H9 (cell line): ENCODE data around the gene CAVIN1. TPM values are rescaled to one million over a fixed set of nuclear protein-coding genes. Genes with fewer than 3 reads are reported as not detected.

ENCODE experiments used
- DNase-seq: peaks from one replicate; pipeline ENCODE4 v3.0.0-alpha.2; 2017
- H2AFZ ChIP-seq: one replicate; pipeline ENCODE4 v1.6.1; 2013; ENCODE audit warnings: mild to moderate bottlenecking, low read length, control low read depth, moderate library complexity
- H2AK5ac ChIP-seq: 2 replicates; pipeline ENCODE4 v1.6.1; 2013; ENCODE audit warnings: low read length, control low read depth, mixed read lengths; ENCODE audit not compliant: insufficient read length
- H2BK120ac ChIP-seq: one replicate; pipeline ENCODE4 v1.6.1; 2013; ENCODE audit warnings: low read depth, mild to moderate bottlenecking, low read length, control low read depth, inconsistent platforms; ENCODE audit not compliant: poor library complexity, severe bottlenecking
- H2BK12ac ChIP-seq: 2 replicates; pipeline ENCODE4 v1.6.1; 2013; ENCODE audit warnings: low read length, control low read depth, mixed read lengths, low read depth; ENCODE audit not compliant: insufficient read length
- H2BK15ac ChIP-seq: 2 replicates; pipeline ENCODE4 v1.6.1; 2013; ENCODE audit warnings: low read depth, low read length, control low read depth
- H2BK20ac ChIP-seq: one replicate; pipeline ENCODE4 v1.6.1; 2013; ENCODE audit warnings: low read depth, mild to moderate bottlenecking, low read length, control low read depth, inconsistent platforms; ENCODE audit not compliant: poor library complexity, severe bottlenecking
- H2BK5ac ChIP-seq: 2 replicates; pipeline ENCODE4 v1.6.1; 2013; ENCODE audit warnings: low read length, control low read depth, mixed read lengths; ENCODE audit not compliant: insufficient read length
- H3K14ac ChIP-seq: 2 replicates; pipeline ENCODE4 v1.6.1; 2013; ENCODE audit warnings: low read length, control low read depth; ENCODE audit not compliant: insufficient read depth
- H3K18ac ChIP-seq: 2 replicates; pipeline ENCODE4 v1.6.1; 2013; ENCODE audit warnings: low read depth, mild to moderate bottlenecking, mixed read lengths, low read length, control low read depth; ENCODE audit not compliant: insufficient read length
- H3K23ac ChIP-seq: 2 replicates; pipeline ENCODE4 v1.6.1; 2013; ENCODE audit warnings: low read length, control low read depth, mixed read lengths, low read depth; ENCODE audit not compliant: insufficient read length
- H3K23me2 ChIP-seq: 2 replicates; pipeline ENCODE4 v1.6.1; 2013; ENCODE audit warnings: low read depth, mild to moderate bottlenecking, mixed read lengths, low read length, control low read depth; ENCODE audit not compliant: insufficient read length, poor library complexity, severe bottlenecking
- H3K27ac ChIP-seq: 2 replicates; pipeline ENCODE4 v1.5.1; 2013; ENCODE audit warnings: low read length, control low read depth, mixed read lengths, low read depth; ENCODE audit not compliant: insufficient read length
- H3K27me3 ChIP-seq: 2 replicates; pipeline ENCODE4 v1.6.1; 2013; ENCODE audit warnings: low read length, control low read depth, inconsistent platforms; ENCODE audit not compliant: insufficient read depth
- H3K4ac ChIP-seq: 2 replicates; pipeline ENCODE4 v1.6.1; 2013; ENCODE audit warnings: low read depth, mild to moderate bottlenecking, control low read depth, inconsistent platforms, low read length, moderate library complexity
- H3K4me1 ChIP-seq: 2 replicates; pipeline ENCODE4 v1.6.1; 2013; ENCODE audit warnings: low read length, control low read depth, inconsistent platforms; ENCODE audit not compliant: insufficient read depth
- H3K4me2 ChIP-seq: 2 replicates; pipeline ENCODE4 v1.6.1; 2013; ENCODE audit warnings: low read length, control low read depth, mixed read lengths; ENCODE audit not compliant: insufficient read length, insufficient read depth
- H3K56ac ChIP-seq: 2 replicates; pipeline ENCODE4 v1.6.1; 2013; ENCODE audit warnings: low read depth, mild to moderate bottlenecking, mixed read lengths, low read length, control low read depth; ENCODE audit not compliant: insufficient read length
- H3K79me1 ChIP-seq: 2 replicates; pipeline ENCODE4 v1.6.1; 2013; ENCODE audit warnings: low read depth, mild to moderate bottlenecking, moderate library complexity, low read length, control low read depth, inconsistent platforms; ENCODE audit not compliant: insufficient read depth, poor library complexity, severe bottlenecking
- H3K79me2 ChIP-seq: 2 replicates; pipeline ENCODE4 v1.6.1; 2013; ENCODE audit warnings: low read length, control low read depth, inconsistent platforms; ENCODE audit not compliant: insufficient read depth
- H3K9ac ChIP-seq: 2 replicates; pipeline ENCODE4 v1.6.1; 2013; ENCODE audit warnings: low read length, control low read depth, mixed read lengths; ENCODE audit not compliant: insufficient read length; ENCODE audit errors: extremely low read depth
- H3K9me3 ChIP-seq: one replicate; pipeline ENCODE4 v1.6.1; 2013; ENCODE audit warnings: low read depth, low read length, inconsistent platforms; ENCODE audit not compliant: control insufficient read depth
- H3T11ph ChIP-seq: one replicate; pipeline ENCODE4 v1.6.1; 2013; ENCODE audit warnings: mild to moderate bottlenecking, low read length, control low read depth, inconsistent platforms
- H4K20me1 ChIP-seq: one replicate; pipeline ENCODE4 v1.6.1; 2013; ENCODE audit not compliant: control insufficient read depth, insufficient read length, insufficient read depth
- H4K5ac ChIP-seq: 2 replicates; pipeline ENCODE4 v1.6.1; 2013; ENCODE audit warnings: low read depth, mild to moderate bottlenecking, mixed read lengths, low read length, control low read depth; ENCODE audit not compliant: insufficient read length
- H4K8ac ChIP-seq: replicated peaks from 2 replicates; pipeline ENCODE4 v1.6.1; 2013; ENCODE audit warnings: low read length, control low read depth, mixed read lengths, low read depth; ENCODE audit not compliant: insufficient read length
- H4K91ac ChIP-seq: 2 replicates; pipeline ENCODE4 v1.6.1; 2013; ENCODE audit warnings: low read depth, mild to moderate bottlenecking, moderate library complexity, mixed read lengths, low read length, control low read depth; ENCODE audit not compliant: insufficient read length
- H3K27ac Mint-ChIP-seq, 3 experiments: 2 replicates in 2 of 3; 3 replicates in 1 of 3; pipeline ENCODE4 v1.8.0; 2020 to 2021; ENCODE audit warnings: mixed read lengths in 3 of 3, mild to moderate bottlenecking in 1 of 3, moderate library complexity in 1 of 3
- H3K27me3 Mint-ChIP-seq: 2 replicates; pipeline ENCODE4 v1.8.0; 2021; ENCODE audit warnings: low read depth, mild to moderate bottlenecking, moderate library complexity, mixed read lengths
- H3K36me3 Mint-ChIP-seq, 3 experiments: 2 replicates in 2 of 3; 3 replicates in 1 of 3; pipeline ENCODE4 v1.8.0; 2020 to 2021; ENCODE audit warnings: low read depth in 3 of 3, mixed read lengths in 3 of 3; ENCODE audit not compliant: insufficient read depth in 1 of 3
- H3K4me1 Mint-ChIP-seq, 2 experiments: 2 replicates each; pipeline ENCODE4 v1.8.0; 2020; ENCODE audit warnings: mixed read lengths in 2 of 2
- H3K4me3 Mint-ChIP-seq, 2 experiments: 2 replicates in 1 of 2; 3 replicates in 1 of 2; pipeline ENCODE4 v1.8.0; 2020 to 2021; ENCODE audit warnings: mild to moderate bottlenecking in 2 of 2, mixed read lengths in 2 of 2, moderate library complexity in 1 of 2
- H3K9me3 Mint-ChIP-seq, 2 experiments: 2 replicates in 1 of 2; 3 replicates in 1 of 2; pipeline ENCODE4 v1.8.0; 2020; ENCODE audit warnings: mild to moderate bottlenecking in 2 of 2, mixed read lengths in 2 of 2, moderate library complexity in 1 of 2
- CTCF ChIP-seq: fragments of 200-600 bp; sonication (generic); conservative IDR thresholded peaks from 3 replicates; pipeline ENCODE4 v1.8.0; 2021; ENCODE audit warnings: antibody characterized with exemption, mild to moderate bottlenecking
- WGBS: extraction: QIAGEN DNeasy Blood & Tissue Kit; methylation state at CpG from one replicate; pipeline ENCODE4 v1.1.7; 2013; ENCODE audit warnings: missing lambda C conversion rate, low lambda C conversion rate, mixed read lengths; ENCODE audit not compliant: insufficient read length; ENCODE audit errors: extremely low coverage; 5-methylcytosine and 5-hydroxymethylcytosine counted together
- total RNA-seq: library from RNA; stranded (reverse); gene quantifications from 2 replicates; pipeline ENCODE4 v1.2.1, GENCODE V29; 2021

CAVIN1 gene
- total RNA-seq, 1 experiment from 2014 or later, result 65.2 TPM

- H3K4me1 ChIP-seq, result peaks cover 2% of the 10 kb centered on the region; the same call in 1 of the 2 replicates
- no peak overlapping the region for H2BK15ac ChIP-seq
- H3K4ac ChIP-seq, result no peak overlapping the region
- no peak overlapping the region for H2BK5ac ChIP-seq
- H3K23ac ChIP-seq, result no peak overlapping the region
- no peak overlapping the region for H2BK12ac ChIP-seq
- H4K91ac ChIP-seq, result no peak overlapping the region
- WGBS, result no CpG with 5 or more reads among the region's 3 CpGs
- no peak overlapping the region for H3K9ac ChIP-seq
- Mint-ChIP-seq H3K36me3 (no peaks in the 10 kb centered on the region), H3K9me3 (no peaks in the 10 kb centered on the region), H3K27ac (peak overlapping the region; percentile 33 to 98 (median 44); a peak in 5 of 7 replicates), H3K27me3 (no peaks in the 10 kb centered on the region), H3K4me1 (peaks cover 15 to 37% of the 10 kb centered on the region in 2 experiments), H3K4me3 (no peak overlapping the region)
- H3K23me2 ChIP-seq, result no peaks in the 10 kb centered on the region
- H3K56ac ChIP-seq, result no peak overlapping the region
- no peaks in the 10 kb centered on the region for H3K79me2 ChIP-seq
- no peak overlapping the region for H2BK120ac ChIP-seq
- H3K27me3 ChIP-seq, result no peaks in the 10 kb centered on the region
- no peak overlapping the region for H2AK5ac ChIP-seq
- no peak overlapping the region for H3K27ac ChIP-seq
- no peak for DNase-seq
- no peak overlapping the region for H2AFZ ChIP-seq
- no peak overlapping the region for H3T11ph ChIP-seq
- H3K18ac ChIP-seq, result no peak overlapping the region
- H3K79me1 ChIP-seq, result no peaks in the 10 kb centered on the region
- no peak overlapping the region for H4K8ac ChIP-seq
- no peak overlapping the region for H3K4me2 ChIP-seq
- H4K20me1 ChIP-seq, result no peaks in the 10 kb centered on the region
- H3K14ac ChIP-seq, result no peak overlapping the region
- H2BK20ac ChIP-seq, result no peak overlapping the region
- H4K5ac ChIP-seq, result no peak overlapping the region
- H3K9me3 ChIP-seq, result no peaks in the 10 kb centered on the region
- TF ChIP-seq CTCF, result no peak
Measured at GRCh38 chr17:42431758-42432161, 8.7 kb upstream of the CAVIN1 start.
